Measurements from ENCODE around the gene ARMS2.

ARMS2 gene, protein sequence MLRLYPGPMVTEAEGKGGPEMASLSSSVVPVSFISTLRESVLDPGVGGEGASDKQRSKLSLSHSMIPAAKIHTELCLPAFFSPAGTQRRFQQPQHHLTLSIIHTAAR

DNA sequence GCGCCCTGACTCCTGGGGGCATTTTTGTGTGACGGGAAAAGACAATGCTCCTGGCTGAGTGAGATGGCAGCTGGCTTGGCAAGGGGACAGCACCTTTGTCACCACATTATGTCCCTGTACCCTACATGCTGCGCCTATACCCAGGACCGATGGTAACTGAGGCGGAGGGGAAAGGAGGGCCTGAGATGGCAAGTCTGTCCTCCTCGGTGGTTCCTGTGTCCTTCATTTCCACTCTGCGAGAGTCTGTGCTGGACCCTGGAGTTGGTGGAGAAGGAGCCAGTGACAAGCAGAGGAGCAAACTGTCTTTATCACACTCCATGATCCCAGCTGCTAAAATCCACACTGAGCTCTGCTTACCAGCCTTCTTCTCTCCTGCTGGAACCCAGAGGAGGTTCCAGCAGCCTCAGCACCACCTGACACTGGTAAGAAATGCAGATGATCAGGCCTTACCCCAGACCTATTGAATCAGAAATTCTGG is at the start of gene ARMS2:
ARMS2 (plus strand) TSS at position 51 of the 478 bp plus-strand sequence; CDS start at position 126, 75 bp downstream.
- DNase-seq, result no peak

DNA sequence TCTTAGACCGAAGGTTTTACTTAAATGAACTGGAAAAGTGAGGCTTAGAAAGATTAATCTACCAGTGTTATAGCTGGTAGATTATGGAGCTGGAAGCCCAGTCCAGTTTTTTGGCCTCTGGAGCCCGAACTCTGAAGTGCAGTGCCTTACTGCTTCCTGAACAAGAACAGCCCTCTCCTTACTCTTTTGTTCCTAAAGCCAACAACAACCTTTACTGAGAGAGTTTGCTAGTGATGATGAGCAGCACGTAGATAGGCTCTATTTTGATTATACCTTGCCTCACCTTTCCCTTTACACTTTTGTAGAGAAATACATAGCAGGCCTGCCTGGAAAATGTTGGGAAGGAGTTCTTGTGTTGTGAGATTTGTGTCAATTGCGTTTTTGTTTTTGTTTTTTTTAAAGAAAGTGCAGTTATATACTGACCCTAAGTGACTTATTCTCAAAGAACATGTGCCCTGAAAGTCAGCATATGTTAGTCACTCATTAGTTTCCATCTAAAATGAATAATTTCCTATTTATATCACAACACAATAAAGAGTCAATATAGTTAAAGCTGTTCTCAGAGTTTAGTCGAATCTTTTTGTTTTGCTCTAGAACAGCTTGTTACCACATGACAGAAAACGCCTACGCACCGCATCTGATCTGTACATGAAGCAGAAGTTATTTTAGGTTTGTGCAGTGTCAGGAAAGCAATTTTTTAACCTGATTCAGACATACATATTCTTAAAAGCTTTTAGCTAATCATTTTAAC is 46.9 kb upstream of the ARMS2 start:
- DNase-seq, result no peak

DNA sequence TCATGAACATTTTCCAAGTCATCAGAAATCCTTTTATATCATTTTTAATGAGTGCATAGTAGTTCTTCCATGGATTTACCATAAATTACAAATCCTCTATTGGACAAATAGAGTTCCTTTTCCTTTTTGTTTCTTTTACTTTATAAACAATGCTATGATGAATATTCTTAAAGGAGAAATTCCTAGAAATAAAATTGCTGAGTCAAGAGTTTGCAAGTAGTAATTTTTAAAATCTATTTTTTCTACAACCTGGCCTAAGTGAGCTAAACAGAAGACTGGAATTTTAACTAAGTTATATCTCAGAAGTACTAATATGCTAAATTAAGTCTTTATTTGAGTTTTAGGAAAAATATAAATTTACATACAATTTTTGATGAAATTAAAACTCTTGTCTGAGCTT is 41.1 kb upstream of the ARMS2 start:
- DNase-seq, result no peak

DNA sequence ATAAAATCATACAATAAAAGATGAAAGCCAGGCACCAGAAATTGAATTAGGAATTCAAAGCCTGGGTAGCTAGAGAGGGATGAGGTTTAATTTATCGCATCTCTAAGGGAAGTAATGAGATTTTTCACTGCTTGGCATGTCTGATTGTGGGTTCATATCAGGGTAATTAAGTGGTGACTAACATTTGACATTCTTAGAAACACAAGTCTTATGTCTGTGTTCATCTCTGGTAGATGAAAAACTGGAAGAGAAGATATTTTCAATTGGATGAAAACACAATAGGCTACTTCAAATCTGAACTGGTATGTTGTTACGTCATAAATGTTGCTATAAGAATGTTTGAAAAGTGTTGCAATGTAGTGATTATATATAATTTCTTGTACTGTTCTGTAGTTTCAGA is 36.8 kb upstream of the ARMS2 start:
- no peak for DNase-seq

DNA sequence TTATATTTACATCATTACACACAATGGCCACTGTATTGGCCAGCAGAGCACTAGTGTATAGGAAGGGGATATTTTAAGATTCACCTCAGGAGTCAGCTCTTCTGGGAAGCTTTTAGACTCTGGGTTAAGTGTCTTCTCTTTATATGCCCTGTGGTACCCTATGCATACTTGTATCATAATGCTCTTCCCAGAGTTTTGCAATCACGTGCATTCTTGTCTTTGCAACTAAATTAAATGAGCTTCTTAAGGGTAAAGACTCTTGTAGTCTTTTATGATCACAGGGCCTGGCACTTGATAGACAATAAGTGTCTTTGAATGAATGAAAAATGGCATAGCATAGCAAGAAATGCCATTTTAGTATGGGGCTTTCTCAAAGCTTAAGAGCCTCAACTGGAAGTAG is 35.4 kb upstream of the ARMS2 start:
- no peak for DNase-seq

DNA sequence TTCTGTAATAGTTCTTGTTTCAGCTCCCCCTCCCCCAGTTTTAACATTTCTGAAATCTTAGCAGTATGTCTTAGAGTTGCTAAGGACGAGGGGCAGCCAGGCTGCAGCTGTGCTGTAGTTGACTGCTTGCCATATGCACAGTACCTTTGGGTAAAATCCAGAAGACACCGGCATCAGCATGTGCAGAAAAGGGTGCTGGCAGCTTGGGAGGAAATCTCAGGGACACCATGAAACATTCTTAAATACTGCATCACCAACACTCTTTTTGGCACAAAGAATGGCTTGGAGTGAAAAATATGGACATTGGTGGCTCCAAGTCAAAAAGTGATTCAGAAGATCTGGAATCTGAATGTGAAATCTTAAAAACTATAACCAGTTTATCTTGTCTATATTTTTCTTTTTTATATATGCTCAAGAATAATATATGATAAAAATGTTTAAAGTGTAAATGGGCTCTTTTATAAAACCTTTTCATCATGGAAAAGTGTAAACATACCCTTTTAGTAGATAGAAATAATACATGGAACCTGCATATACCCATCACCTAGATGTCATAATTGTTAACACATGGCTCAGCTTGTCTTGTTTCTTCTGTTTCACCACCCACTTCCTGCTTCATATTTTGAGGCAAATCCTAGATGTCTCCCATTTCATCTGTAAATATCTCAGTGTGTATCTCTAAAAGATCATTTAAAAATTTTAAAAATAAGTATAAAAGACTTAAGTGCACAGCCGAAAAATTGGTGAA is 34.4 kb upstream of the ARMS2 start:
- DNase-seq, result no peak

DNA sequence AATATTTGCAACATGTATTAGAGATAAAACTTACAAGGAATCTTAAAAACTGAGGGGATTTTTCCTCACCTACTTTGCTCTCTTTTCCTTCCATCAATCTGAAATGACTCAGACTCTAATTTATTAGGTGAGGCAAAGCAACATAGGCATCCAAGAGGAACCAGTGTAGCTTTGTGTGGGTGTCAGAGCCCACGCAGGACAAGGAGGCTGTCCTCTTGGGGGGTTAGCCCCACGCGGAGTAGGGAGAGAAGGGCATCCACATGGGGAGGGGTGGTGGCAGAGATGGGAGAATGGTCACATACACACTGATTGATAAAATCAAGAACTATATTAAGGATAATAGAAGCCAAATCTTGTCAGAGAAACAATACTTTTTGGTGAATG is 33.8 kb upstream of the ARMS2 start:
- DNase-seq, result no peak

DNA sequence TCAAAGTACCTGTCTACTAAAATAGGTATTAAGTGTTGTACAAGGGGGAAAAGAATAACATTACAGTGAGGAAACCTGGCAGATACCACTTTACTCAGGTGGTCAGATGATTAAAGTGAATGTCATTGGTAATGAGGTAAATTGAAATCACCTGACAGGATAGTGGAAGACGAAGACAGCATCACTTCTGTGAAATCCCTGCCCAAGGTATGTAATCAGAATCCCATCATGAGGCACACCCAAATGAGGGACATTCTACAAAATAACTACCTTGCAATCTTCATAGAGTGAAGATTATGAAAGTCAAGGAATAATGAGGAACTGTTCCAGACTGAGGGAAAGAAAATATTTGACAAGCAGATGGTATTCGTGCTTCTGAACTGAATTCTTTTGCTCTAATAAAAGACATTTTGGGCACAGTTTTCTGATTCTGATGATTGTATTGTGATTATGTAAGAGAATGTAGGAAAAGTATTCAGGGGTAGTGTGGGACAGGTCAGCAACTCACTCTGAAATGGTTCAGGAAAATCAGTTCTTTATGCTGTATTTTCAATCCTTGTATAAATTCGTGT is 33.3 kb upstream of the ARMS2 start:
- DNase-seq, result no peak

DNA sequence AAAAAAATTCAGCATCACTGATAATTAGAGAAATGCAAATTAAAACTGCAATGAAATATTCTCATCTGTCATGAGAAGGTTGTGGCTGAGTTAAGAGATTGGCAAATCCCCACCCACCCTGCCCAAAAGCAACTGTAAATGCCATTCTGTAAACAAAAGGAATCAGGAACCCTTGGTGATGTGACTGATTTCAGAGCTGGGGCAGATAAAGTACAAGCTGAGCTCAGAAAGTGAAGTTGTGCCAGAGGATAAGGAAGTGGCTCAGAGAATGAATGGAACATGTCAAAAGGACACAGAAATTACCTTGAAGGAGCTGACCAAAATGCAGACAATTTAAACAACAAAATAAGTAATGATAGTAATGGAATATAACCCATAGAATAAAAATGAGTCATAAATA is 32.7 kb upstream of the ARMS2 start:
- DNase-seq, result no peak

DNA sequence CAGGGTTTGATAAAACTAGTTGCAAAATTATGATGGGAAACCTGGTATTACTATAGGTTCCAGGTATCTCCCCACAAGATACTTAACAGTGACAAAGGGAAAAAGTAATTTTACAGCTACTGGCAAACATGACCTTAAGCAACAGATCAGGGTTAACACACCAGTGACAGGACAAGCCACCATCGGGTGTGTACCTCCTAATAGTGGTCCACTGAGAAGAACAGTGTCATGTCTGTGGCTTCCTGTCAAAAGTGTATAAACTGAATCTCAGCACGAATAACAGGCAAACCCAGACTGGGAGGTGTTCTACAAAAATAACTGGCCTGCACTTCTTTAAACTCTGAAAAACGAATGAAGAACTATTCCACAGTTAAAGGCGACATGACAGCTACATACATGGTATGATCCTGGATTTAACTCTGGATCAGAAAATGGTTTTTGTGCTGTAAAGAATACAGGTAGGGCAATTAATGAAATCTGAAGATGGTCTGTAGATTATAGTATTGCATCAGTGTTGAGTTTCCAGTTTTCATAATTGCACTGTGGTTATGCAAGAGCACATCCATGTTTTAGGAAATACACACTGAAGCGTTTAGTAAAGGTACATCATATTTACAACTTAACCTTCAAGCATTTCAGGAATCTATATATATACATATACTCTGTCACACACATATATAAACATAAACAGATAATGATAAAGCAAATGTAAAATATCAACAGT is 32.0 kb upstream of the ARMS2 start:
- no peak for DNase-seq

DNA sequence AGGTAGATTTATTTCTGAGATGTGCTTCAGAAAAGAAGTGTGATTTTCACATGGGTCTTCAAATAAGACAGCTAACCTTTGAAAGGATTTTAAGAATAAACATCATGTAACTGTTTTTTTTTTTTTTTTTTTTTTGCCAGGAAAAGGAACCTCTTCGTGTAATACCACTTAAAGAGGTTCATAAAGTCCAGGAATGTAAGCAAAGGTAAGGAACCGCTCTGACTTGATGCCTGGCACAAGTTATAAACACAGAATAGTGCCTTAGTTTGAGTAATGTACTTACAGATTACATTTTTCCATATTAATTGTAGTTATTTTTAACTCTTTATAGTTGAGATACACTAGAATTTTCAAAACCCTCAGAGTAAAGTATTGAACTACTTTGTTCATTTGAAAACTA is 30.4 kb upstream of the ARMS2 start:
- DNase-seq, result no peak

DNA sequence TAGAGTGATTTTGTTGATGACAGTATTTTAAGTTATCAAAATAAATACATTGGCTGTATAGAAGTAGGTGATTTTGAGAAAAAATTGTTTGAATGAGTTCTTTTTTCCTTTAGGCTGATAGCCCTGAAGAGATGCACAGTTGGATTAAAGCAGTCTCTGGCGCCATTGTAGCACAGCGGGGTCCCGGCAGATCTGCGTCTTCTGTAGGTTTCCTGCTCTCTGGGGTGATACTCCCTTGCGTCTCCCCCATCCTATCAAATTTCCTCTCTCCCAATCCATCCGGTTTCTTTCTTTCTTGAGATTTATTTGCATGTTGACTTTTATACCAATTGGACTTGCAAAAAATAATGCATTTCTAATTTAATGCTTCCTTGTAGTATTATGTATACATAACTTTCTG is 27.6 kb upstream of the ARMS2 start:
- DNase-seq, result no peak

DNA sequence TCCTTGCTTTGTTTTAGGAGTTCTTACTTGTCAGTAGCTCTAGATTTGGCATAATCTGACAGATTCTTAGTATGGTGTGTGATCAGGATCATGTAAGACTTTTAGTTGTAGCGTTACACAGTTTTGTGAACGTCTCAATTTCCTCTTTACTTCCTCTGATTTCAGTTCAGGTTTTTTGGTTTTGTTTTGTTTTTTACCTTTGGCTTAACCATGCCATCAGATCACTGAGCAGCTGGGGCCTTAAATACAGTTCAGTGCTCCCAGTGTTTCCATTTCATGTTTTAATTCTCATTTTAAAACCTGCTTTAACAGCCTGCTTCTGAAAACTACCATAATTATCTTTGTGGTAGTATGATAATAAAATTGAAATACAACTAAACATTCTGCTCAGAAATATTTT is 27.2 kb upstream of the ARMS2 start:
- no peak for DNase-seq

DNA sequence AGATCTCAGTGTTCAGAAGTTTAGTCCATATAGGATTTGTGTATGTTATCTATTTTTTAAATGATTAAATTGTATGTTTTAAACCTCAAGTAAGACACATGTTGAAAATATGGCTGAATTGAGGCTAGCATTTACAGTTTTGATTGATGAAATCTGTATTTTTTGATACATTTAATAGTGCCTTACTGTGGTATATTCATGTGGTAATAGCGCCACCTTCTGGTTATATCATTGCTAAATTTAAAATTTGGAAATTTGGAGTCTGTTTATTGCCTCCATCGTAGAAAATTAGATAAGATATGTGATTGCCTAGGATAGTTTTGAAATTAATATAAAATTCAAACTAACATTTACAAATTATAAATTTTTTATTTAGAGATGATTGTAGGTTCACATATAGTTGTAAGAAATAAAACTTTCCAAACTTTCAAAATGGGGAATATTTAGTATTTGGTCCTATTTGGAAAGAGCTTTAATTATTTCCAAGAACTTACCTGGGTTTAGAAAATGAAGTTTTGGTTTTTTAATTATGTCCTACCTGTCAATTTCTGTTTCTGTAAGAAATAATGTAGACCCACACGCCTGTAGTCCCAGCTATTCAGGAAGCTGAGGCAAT is 19.1 kb upstream of the ARMS2 start:
- DNase-seq, result no peak

DNA sequence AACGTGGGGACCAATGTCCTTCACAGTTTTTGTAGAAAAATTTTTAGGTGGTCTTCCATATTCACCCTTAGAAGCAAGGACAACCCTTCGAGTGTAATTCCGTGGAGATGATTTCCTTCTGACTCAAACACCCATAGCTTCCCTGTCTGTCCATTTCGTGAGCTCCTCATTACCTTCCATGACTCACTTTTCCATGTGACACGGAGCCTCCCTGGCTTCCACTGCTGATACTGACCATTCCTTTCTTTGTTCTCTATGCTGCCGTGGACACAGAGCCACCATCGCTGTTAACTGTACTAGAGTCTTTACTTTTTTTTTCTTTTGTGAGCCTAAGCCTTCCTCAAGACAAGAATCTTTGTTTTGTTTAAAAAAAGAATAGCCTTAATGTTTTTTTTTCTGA is 12.5 kb upstream of the ARMS2 start:
- no peak for DNase-seq

DNA sequence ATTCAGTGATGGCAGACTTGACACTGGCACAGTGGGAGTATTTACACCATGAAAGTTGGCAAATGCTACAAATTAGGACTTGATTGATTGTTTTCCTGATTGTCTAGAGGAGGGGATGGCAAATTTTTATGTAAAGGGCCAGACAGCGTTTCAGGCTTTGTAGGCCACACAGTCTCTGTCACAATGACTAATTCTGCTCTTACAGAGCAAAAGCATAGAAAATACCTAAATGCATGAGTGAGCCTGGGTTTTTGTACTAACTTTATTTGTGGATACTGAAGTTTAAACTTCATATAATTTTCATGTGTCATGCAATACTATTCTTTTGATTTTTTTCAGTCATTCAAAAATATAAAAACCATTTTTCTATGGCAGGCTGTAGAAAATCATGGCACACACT is 9.0 kb upstream of the ARMS2 start:
- no peak for DNase-seq

DNA sequence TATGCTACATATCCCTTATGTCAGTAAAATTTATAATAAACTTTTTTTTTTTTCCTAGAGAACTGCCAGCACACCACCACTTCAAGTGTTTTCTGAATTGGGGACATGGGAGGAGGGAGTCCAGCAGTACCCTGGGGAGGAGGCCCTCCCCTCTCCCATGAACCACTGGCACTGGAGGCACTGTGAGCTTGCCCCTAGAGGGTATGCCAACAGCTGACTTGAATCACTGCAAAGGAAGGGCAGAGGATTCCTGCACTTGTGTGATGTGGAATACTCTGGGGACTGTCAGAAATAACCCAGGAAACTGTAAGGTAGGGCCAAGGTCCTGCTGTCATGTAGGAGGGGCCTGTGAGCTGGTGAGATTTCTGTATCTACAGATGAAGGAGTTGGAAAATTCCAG is 8.5 kb upstream of the ARMS2 start:
- DNase-seq, result no peak

DNA sequence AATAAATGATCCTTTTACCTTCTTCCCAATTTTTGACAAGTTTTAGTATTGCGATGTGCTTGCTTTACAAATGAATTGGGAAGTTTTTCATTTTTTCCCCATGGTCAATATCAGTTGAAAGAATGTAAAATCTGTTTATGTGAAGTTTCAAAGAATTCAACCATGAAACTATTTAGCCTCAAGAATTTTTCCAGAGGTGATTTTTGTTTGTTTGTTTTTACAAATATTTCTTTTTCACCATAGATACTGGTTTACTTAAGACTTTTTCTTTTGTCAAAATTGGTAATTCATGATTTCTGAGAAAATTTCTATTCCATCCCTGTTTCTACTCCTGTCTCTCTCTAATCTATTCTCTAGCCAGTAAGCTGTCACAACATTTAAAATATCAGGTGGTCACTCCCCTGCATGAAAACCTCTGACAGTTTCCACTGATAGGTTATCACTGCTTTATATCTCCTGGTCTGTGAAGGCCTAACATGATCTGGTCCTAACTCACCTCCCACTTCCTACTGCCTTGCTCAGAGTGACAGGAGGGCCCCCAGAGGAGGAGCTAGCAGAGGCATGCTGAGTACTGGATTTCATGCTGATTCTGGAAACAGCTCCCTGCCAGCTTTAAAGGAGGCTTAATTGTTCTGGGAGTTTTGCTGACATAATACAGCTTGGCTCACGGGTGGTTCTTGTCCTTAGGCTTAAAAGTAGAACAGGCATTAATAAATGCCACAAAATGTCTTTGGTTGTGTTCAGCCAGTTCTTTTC is 7.6 kb upstream of the ARMS2 start:
- DNase-seq, result no peak

DNA sequence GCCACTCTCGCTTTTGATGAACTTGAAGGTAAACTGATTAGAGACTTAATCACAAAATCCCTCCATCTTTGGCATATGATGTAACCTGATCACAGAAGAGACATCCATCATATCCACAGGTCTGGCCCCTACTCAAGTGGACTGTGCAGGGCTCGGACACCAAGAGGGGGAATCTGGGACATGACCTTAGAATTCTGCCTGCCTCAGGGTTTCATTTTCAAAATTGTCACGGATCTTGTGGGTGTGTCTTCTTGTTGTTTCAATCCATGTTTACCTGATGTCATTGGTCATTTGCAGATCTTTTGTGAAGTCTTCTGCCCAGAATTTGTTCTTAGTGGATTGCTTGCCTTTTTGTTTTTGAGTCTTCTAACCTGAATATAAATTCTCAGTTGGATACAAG is 5.9 kb upstream of the ARMS2 start:
- DNase-seq, result no peak

DNA sequence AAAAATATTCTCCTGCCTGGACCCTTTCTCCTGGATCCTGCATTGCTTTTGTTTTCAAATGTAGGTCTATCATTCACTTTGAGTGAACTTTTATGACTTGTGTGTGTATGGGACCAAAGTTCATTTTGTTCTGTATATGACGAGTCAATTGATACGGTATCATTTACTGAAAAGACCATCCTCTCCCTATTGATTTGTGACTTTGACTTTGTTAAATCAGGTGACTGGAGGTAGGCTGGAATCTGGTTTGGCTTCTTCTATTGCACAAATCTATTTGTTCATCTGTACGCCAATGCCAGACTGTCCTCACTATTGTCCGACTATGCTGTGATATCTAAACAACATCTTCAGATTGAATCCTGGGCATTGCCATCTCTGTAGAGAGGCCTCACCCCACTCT is 5.3 kb upstream of the ARMS2 start:
- DNase-seq, result no peak

DNA sequence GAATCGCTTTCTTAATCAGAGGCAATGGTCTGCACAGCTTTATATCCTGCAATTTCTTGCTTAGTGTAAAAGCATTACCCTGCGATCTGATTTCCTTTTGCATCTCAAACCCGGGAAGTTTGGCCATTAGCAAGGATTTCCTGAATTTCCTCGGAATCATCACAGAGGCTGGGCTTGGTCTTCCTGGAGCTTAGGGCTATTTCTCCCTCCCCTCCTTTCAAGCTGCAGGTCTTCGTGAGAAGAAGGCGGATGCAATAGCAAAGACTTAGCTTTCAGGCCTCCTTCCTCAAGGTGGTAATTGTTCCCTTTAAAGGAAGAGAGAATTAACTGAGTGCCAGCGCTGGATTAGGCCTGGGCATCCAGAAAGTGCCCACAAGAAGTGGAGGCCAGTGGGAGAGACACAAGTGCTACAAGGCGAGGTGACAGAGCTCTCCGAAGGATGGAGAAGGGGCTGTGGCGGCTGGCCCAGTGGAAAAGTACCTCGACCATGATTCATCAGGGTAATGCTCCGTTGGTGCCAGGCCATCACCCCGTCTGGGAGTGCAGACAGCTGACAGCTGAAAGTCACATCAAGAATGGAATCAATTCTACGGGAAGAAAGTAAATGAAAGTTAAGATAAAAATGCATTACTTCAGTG is 4.0 kb upstream of the ARMS2 start:
- DNase-seq, result no peak

DNA sequence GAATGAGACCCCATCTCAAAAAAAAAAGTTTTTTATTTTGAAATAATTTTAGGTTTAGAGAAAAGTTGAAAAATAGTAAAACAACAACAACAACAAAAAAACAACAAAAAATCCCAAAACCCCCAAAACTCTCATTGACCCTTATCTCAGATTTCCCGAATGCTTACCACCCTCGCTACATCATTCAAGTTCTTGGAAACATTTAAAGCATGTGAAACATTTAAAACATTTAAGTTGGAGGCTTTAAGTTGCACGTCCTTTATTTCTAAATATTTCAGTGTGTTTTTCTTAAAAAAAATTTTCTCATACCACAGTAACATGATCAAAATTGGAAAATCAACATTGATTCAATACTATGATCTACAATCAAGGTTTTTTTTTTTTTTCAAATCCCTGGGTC is 382 bp upstream of the ARMS2 start:
- DNase-seq, result no peak
